EH (cell line): ENCODE data around the gene ABT1.

Experiments used
- DNase-seq: peaks from one replicate; pipeline ENCODE4 v3.0.0-alpha.2; 2015; ENCODE audit warnings: low read depth

ABT1 gene

DNA sequence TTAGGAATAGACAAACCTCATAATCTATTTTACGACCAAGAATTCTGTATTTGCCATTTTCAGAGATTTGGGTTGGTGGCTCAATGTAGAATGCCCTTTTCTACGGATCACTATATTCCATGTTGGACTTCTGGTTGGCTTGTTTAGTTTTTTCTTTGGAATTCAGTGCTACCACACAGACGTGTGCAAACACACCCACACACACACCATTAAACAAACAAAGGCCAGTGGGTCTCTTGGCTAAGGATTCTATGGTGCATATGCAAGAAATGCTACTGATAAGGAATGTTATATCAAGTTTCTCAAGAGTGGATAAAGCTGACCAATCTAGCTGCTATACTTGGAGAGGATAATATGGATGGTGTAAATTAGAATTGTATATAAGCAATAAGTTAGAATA, 8.0 kb downstream of the ABT1 start:
- DNase-seq = no peak

- peak; percentile 70 for DNase-seq
These were observed 10.9 kb downstream of the ABT1 start for GRCh38 chr6:26607434-26608230.

DNA sequence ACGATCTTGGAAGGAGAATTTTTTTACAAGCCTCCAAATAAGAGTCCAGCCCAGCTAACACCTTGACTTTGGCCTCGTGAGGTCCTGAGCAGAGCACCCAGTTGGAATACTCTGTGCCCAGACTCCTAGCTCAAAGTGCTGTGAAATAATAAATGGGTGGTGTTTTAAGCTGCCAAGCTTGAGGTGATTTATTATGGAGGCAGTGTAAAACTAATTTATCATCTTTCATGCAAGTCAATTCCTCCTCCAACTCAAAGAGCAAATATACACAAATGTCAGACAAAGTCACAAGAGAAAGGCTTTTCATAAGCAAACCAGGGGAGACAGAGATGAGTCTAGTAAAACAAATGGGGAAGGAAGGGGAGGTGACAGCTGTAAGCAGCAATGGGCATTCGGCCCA, 12.7 kb downstream of the ABT1 start:
- DNase-seq = no peak

DNA sequence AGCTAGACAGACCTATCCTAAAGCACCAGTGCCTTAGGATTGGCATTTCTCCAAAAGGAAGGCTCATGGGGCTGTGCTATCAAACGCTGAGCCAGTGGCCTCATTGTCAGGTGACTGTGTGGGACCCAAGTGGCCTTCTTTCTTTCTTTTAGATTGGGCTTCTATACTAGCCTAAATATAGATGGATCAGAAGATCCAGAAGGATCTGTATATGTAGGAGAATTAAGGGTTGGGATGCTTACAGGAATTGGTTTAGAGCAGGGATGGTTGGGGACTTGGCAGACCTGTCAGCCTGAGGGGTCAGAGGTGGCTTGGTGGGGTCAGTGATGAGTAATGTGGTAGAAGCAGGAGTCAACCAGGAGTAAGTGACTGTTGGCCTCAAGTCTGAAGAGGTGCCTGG, 14.8 kb downstream of the ABT1 start:
- DNase-seq = no peak

DNA sequence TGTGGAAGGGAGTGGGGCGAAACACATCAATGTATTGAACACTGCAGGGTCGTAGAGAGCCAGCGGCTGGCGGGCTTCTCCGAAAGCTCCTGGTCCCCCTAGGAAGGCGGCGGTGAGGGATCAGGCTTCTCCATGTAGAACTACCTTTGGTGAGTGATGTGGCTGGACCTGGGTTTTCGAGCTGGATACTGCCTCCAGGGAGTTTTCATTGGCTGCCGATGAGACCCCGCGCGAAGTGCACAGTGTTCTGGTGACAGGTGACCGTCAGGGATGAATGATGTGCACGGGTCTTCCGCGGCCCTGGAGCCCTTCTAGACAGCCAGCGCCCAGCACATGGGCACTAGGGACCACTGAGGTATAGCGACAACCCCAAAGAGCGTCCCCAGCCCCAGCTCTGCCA, 16.4 kb downstream of the ABT1 start:
- DNase-seq = no peak

GRCh38 chr6:26613689-26614683, 17.2 kb downstream of the ABT1 start:
- no peak for DNase-seq

GRCh38 chr6:26623339-26623859, 26.6 kb downstream of the ABT1 start:
- DNase-seq = no peak

- DNase-seq = no peak
These were observed 27.8 kb downstream of the ABT1 start for GRCh38 chr6:26624557-26624956.

- no peak for DNase-seq
These were observed 31.1 kb downstream of the ABT1 start for GRCh38 chr6:26627843-26628242.

DNA sequence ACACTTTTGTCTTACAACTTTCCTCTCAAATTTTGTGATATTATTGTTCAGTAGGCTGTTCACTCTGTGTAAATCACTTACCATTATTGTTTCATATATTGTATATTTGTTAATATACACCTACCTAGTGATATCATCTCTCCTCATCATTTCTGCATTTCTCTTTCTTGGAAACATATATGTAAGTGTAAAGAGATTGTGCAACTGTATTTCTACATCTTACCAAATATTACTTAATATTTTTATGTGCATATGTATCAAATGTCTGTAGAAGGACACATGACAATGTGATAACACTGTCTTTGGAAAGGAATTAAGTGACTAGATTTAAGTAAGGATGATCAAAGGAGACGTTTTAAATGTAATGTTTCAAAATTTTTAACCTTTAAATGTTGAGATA, 32.6 kb downstream of the ABT1 start:
- no peak for DNase-seq

DNA sequence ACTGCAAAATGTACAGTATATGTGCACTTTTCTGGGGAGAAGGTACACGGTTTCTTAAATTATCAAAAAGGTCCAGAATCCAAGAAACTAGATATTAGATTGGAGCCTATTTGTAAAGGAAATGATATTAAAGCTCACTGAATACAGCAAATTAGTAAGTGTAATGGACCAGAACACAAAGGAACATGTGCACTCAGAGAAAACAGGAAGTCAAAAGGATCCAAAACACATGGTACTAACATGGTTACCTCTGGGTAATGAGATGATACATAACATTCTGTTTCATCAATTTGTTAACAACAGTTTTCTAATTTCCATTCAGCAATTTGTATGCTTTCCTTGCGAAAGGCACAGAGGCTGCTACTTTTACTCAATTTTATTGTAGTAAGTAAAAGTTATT, 44.1 kb downstream of the ABT1 start:
- DNase-seq = no peak

DNA sequence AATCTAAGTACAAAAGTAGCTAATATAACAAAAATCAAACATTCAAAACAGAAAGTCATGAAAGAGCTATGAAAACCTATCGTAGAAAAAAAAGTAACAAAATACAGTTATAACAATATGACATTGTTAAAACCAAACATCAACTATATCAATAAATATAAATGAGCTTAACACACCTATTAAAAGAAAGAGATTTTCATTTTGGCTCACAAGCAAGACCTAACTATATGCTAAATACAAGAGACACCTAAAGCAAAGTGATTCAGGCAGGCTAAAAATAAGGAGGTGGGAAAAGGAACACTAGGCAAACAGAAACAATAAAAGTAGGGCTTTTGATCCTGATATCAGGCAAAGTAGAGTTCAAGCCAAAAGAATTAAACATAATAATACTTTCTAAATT, 49.3 kb downstream of the ABT1 start:
- no peak for DNase-seq
